ENCODE results near the gene P2RX4.
A peak's percentile ranks its signal among the peaks of the same experiment; 100 is the strongest.

GRCh38 chr12:121227294-121227693 is 17.4 kb downstream of the P2RX4 start:
- TF ChIP-seq POLR2A (IDR thresholded peaks at IDR 0.05; ENCODE audit: low read depth, low read length) (no peak), POLR2AphosphoS5 (IDR thresholded peaks at IDR 0.05; ENCODE audit: low read depth, low read length) (0 out of 2 replicates have a peak, but pooled peaks have one; percentile 16)
